ENCODE measurements around the gene SYVN1.

GRCh38 chr11:65111744-65112545, 22.4 kb downstream of the SYVN1 start, which contains the start of gene TM7SF2:
- TF ChIP-seq CTCF (IDR thresholded peaks at IDR 0.05) (no peak), POLR2AphosphoS2 (conservative IDR thresholded peaks at IDR 0.05; ENCODE audit: low read length) (0 out of 2 replicates have a peak, but pooled peaks have one; percentile 64), MAFK (IDR thresholded peaks at IDR 0.05; ENCODE audit: partially characterized antibody) (no peak), CEBPB (IDR thresholded peaks at IDR 0.05) (no peak), EHMT2 (IDR thresholded peaks at IDR 0.05; ENCODE audit: low read depth) (no peak), MAZ (IDR thresholded peaks at IDR 0.05; ENCODE audit: borderline replicate concordance, low read depth, low read length) (no peak), JUN (IDR thresholded peaks at IDR 0.05) (peak; percentile 41 to 64; a peak in 4 of 5 replicates), EP300 (IDR thresholded peaks at IDR 0.05) (no peak)
